Stimulated activated CD4-positive, alpha-beta T cell treated with anti-CD3 and anti-CD28 coated beads, TNF-alpha, amount 100 ng/mL, for 48 hours (primary cell): ENCODE measurements around the gene MBLAC1.

Experiments used
- DNase-seq, 3 donors: peaks; one replicate each; pipeline ENCODE4 v3.0.0-alpha.2; 2020; ENCODE audit warnings: low read depth in 3 of 3

The MBLAC1 gene

DNA sequence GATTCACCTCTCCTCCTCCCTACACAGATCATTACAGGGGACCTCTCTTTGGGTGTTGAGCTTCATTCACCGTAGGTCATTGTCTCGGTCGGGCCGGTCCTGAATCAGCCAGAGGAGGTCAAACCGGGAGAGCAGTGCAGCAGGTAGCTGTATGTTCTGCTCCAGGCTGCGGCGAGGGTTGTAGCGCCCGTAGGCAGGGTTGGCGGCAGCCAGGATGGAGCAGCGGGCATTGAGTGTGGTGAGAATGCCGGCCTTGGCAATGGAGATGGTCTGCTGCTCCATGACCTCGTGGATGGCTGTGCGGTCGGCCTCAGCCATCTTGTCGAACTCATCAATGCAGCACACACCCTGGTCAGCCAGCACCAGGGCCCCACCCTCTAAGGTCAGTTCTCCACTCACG lies 31.1 kb upstream of the MBLAC1 start:
- DNase-seq, result no peak

DNA sequence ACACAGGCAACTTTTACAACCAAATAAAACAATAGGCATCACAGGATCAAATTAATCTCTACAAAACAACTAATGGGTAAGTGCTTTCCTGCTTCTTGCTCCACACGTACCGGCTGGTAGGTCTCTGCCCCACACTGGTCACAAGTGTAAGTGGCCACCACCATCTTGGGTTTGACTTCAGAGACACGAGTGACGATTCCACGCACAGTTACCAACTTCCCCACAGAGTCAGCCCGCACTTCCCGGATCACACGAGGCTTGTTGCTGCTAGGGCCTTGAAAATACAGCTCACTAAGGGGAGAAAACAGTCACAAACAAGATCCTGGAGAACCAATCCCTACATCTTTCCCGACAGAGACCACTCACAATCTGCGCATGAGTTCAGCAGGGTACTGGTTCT lies 27.9 kb upstream of the MBLAC1 start:
- DNase-seq, result no peak

DNA sequence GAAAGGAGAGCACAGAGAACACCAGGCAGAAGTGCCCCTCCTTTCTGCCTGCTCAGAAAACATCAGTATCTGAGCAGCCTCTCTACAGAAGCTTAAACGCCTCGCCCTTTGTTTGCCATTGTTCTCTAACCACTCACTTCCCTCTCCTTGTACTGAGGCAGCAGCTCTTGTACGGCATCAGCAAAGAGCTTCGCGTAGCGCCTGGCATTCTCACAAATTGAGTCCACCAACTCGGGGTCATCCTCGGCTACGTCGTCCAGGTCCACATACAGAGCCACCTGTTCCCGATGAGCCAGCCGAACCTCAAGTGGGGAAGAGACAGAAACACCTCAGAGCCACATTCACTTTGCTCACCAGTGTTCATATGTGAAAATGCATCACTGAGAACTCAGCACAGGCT lies 27.3 kb upstream of the MBLAC1 start:
- no peak for DNase-seq

DNA sequence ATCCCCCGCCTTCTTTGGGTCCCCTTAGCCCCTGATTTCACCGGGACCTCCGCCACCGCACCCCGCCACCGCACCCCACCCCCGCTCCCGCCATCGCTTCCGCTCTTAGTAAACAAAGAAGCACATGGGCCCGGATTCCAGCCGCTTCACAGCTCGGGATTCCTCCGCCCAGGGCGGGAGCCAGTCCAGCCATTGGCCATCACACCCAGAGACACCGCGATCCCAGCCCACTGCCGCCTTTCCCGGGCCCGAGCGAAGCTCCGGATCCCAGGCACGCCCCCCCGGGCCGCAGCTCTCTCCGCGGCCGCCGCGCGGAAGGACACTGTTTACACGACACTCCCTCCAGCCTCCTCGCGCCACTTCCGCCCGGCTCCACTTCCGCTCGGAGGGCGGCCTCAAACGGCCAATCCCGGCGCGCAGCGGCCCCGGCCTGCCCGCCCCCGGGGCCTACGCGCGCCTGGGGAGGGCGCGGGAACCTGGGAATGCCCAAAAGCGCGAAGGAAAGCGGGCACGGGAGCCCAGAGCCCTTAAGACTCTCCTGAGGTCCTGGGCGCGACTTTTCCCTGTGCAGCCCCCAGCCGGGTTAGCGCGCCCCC lies 26.2 kb upstream of the MBLAC1 start:
- DNase-seq, result peak; percentile 75 to 83 (median 77)

DNA sequence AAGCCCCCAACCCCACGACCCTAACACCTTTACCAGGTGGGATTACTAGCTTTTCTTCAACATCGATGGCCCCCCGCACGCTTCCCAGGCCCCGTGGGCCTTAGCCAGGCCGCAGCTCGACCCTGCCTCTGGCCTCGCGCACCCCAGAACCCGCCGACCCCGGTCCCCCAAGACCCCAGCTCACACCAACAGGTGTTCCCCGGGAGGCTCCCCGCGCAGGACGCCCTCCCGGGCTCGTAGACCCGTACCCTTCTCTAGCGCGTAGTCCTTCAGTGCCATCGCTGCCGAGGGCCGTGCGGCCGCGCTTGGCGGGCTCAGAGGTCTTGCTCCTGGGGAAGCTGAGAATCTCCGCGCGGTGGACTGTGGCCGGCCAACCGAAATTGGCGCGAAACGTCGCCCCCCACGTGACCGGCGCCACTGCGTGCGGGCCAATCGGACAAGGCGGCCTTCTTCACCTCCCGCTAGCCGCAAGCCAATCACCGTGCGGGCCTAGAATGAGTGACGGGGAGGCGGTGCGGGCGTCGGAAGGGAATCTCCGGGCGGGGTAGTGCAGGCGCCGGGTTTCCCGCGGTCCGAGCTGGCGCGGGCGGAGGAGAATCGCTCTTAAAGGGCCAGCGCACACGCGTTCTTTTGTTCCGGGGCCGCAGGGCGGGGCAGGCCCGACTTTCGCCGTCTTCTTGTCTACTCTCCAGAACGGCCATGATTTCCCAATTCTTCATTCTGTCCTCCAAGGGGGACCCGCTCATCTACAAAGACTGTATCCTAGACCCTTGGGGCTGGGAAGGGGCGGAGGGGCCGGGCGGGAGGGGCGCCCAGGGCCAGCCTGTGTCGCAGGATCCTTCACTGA lies 25.5 kb upstream of the MBLAC1 start, which contains the start of the genes AP4M1 and MCM7:
Gene AP4M1, plus strand, starts transcription at position 628 of the 847 bp plus-strand sequence. Its CDS starts 72 bp downstream, at position 700.
Gene MCM7, minus strand, starts transcription at position 382 of the 847 bp plus-strand sequence. Its CDS starts 103 bp downstream, at position 279.
- peak; percentile 96 to 98 (median 97) for DNase-seq

DNA sequence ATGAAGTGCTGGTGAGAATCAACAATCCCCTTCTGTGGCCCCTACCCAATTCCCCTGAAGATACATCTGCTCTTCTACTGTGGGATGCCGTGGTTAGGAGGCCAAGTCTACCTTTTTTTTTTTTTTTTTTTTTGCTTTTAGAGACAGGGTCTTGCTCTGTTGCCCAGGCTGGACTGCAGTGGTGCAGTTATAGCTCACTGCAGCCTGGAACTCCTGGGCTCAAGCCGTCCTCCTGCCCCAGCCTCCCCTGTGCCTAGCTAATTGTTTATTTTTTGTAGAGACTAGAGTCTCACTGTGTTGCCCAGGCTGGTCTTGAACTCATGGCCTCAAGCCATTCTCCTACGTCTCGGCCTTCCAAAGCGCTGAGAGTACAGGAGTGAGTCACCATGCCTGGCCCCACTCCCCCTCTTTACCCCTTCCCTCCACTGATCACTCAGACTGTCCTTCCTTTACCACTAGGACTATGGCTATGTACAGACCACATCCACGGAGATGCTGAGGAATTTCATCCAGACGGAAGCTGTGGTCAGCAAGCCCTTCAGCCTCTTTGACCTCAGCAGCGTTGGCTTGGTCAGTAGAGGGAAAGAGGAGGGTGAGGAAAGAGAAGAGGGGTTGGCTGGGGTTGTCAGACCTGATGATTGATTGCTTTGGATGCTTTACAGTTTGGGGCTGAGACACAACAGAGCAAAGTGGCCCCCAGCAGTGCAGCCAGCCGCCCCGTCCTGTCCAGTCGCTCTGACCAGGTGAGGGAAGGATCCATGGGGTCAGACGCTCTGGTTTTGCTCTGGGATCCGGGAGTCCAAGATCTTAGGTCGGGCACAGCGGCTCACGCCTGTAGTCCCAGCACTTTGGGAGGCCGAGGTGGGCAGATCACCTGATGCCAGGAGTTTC lies 23.6 kb upstream of the MBLAC1 start:
- no peak for DNase-seq

DNA sequence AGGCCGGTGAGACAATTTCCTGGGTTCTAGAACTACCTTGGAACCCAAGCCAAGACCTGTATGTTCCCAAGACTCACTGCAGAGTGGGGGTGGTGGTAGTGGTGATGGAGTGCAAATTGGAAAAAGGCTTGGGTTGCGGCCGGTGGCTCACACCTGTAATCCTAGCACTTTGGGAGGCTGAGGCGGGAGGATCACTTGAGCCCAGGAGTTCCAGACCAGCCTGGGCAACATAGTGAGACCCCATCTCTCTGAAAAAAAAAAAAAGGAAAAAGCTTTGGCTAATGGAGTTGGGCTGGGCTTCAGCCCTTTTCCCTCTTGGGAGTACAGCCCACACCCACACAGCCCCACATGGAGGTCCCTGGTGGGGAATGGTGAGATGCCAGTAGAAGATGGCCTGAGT lies 21.2 kb upstream of the MBLAC1 start:
- DNase-seq, result no peak

DNA sequence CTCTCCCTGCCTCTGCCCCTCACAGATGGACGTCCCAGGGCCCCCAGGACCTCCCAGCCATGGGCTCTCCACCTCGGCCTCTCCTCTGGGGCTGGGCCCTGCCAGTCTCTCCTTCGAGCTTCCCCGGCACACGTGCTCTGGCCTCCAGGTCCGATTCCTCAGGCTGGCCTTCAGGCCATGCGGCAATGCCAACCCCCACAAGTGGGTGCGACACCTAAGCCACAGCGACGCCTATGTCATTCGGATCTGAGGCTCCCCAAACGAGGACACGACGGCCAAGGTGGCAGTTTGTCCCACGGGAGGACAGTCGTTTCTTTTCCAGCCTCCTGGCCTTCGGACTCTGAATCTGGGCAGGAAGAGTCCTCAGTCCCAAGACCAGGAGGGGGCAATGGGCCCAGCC lies 20.1 kb upstream of the MBLAC1 start:
- no peak for DNase-seq

DNA sequence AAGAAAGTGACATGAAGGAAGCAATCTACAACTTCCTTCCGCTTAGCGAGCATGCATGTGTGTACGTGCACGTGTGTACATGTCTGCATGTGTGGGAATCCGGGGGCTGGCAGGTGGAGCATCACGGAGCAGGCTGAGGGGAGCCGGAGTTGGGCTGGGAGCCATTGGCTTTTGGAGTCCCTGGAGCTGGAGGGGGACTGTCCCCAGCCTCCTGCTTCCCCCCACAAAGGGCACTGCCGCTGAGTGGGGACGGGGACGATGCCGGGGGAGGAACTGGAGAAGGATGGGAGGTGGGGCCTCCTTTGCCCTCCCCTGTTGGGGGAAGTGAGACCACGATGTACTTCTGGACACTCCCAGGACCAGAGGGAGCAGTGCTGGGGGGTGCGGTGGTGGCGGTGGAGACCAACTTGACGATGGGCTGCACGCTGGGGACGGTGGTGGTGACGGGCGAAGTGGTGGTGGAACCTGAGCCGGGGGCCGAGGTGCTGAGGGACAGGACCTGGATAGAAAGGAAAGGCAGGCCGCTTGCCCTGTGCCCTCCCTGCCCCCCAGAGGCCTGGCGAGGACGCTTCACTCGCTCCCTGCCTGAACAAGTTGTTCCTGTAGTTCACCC lies 19.5 kb upstream of the MBLAC1 start:
- no peak for DNase-seq

DNA sequence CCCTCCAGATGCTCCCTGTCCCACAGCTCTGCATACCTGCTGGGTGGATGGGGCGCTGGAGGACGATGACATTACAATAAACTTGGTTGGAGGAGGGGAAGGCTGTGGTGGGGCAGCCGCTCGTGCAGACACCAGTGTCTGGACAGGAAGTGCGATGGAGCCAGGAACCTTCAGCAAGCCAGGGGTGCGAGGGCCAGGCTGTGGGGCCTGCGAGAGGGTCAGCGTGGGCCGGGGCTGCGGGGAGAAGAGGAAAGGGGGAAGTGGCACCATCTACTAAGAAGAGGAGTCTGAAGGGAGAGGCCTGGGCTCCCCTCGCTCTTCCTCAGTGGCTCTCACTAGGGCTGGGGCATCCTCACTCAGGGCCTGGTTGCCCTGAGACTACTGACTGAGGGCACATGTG lies 18.9 kb upstream of the MBLAC1 start:
- DNase-seq, result no peak

DNA sequence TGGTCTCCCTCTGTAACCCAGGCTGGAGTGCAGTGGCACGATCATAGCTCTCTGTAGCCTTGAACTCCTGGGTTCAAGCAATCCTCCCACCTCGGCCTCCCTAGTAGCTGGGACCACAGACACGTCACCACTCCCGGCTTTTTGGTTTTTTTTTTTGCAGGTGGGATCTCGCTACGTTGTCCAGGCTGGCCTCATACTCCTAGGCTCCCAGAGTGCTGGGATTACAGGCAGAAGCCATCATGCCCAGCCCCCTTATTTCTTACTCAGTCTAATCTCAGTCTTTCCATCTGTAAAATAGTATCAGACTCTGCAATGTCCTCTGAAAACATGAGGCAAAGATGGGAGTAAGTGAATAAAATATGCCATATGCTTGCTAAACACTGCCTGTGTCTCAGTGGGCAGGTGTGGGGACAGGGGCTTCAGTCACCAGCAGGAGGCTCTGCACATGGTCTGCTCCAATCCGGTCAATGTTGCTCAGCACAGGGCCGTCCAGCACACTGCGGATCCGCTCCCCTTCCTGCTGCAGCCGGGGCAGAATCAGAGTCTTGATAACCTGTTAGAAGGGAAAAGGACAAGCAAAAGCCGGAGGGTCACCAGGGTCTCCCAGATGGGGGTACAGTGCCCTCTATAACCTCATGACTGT lies 17.1 kb upstream of the MBLAC1 start:
- DNase-seq, result no peak

DNA sequence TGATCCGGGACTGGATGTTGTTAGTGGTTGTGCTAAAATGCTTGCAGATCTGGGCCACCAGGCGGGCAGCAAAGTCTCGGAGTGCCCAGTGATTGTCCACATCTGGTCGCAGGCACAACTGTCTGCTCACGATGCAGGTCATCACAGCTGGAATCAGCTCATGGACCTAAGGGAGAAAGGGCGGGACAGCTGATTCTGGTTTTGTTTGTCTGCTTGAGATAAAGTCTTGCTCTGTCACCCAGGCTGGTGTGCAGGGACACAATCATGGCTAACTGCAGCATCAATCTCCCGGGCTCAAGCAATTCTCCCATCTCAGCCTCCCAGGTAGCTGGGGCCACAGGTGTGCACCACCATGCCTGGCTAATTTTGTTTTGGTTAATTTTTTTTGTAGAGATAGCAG lies 15.6 kb upstream of the MBLAC1 start:
- no peak for DNase-seq

DNA sequence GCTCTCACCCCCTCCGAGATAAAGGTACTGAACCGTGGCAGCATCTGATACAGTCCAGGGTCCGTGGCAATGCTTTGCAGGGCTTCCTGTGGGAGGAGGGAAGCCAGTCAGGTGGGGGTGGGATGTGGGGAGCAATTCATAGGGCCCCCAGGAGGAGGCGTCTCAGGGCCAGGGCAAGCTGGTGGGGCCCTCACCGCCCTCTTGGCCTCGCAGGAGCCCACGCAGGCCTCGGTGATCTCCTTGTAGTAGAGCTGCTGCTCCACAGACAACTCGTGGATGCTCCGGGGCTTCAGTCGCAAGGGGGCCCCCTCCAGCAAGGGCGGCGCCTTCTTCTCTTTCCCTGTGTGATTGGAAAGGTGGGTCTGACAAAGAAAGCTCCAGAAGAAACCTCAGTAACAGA lies 14.9 kb upstream of the MBLAC1 start:
- DNase-seq, result no peak

DNA sequence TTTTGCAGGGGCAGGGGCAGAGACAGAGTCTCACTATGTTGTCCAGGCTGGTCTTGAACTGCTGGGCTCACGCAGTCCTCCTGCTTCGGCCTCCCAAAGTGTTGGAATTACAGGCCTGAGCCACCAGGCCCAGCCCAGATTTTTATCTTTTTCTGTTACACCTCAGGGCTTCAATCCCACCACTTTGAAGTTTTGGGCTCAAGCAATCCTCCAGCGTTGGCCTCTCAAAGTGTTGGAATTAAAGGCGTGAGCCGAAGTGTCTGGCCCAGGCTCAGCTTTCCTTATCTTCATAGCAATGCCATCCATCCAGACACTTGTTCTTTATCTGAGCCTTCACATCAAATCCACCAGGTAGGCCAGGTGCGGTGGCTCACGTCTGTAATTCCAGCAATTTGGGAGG lies 11.7 kb upstream of the MBLAC1 start:
- no peak for DNase-seq

DNA sequence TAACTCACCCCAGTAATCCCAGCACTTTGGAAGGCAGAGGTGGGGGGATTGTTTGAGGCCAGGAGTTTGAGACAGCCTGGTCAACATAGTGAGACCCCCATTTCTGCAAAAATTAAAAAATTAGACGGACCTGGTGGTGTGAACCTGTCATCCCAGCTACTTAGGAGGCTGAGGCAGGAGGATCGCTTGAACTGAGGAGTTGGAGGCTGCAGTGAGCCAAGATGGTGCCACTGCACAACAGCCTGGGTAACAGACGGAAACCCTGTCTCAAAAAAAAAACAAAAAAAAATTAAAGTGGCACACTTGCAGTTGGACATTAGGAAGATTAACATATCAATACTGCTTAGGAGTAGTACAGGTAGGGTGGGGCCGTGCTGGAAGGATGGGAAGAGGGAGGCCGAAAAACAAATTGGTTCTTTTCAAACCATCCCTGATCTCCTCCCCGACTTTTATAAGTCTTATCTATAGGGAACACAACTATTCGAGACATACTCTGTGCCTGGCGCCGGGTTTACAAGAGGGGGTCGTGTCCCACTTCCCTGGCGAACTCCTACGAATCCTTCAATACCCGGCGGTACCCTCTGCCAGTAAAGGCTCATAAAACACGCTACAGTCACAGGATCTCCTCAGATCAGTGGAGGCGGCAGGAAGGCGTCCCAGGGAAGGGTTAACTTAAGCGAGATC lies 8.2 kb upstream of the MBLAC1 start:
- DNase-seq, result no peak

DNA sequence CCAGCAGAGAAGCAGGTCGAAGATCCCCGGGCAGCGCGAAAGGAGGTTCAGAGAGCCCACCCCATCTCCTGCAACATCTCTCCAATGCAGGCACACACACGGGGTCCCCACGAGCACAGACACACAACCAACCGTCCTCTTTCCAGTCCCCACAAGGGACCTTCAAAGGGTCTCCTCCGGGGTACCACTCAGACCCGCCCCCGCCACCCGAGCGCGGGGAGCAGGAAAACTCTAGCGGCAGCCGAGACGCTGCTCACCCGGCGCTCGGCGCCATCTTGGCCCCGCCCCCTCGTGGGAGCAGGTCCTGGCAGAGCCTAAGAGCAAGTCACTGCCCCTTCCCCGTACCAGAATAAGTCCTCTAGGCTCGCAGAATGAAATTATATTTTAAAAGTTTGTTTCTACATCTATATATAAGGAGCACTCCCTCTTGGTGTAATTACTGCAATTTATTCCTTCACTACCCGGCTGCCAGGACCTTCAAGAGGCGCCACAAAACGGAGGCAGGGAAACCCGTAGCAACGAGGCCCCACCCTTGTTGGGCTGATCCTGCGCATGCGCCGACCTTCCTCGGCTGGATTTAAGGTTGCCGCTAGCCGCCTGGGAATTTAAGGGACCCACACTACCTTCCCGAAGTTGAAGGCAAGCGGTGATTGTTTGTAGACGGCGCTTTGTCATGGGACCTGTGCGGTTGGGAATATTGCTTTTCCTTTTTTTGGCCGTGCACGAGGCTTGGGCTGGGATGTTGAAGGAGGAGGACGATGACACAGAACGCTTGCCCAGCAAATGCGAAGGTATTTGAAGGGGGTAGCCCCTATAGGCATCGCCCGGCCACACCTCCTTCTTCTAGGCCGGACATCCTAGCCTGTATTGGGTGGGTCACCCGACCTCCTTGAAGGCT lies 7.4 kb upstream of the MBLAC1 start, which contains the start of the genes CNPY4 and TAF6:
Gene CNPY4, plus strand, starts transcription at position 563 of the 898 bp plus-strand sequence. Its CDS starts 111 bp downstream, at position 674.
Gene TAF6, minus strand, starts transcription at position 287 of the 898 bp plus-strand sequence. CDS start 5,149 bp downstream, outside the sequence.
- DNase-seq, result peak; percentile 89 to 91 (median 90)

DNA sequence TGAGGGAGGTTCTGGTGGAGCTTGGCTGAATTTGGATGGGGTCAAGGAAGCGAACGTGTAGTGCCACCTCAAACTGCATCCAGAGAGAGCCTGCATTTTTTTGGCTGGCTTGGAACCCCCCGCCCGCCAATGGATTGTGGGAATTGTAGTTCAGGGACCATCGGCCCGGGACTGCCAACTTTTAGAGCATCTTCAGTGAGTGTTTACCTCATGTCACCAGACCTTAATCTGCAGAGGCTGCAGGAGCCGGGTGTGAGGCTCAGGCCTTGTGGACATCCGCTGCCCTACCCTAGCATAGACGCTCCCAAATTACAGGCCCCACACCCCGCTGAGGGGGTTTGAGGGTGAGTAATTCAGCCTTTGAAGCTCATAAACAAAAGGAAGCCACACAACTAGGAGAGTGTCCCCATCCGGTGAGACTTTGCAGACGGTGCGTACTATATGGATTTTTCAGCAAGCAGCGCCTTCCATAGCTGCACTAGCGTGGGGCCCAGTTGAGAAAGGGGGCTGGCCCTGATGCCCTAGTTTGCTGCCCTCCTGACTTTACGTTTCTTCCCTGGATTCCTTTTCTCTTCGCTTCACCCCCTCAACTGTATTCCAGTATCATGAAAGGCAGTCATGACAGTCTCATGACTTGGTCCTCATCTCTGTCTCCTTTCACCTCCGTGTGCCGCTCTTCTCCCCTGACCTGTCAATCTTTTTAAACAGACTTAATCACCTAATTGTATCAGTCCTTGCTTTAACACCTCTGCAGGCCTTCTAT lies 6.6 kb upstream of the MBLAC1 start:
- DNase-seq, result peak in 2 of 3 donors; percentile 56 to 60

DNA sequence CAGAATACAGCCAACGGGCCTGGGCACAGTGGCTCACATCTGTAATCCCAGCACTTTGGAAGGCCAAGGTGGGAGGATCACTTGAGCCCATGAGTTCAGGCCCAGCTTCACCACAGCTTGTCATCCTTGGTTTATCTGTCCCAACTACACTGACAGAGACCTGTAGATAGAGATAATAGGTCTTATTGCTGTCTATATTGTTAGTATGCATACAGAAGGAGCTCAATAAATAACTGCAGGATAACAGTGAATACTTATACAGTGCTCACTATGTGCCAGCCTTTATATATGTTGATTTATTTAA lies 6.1 kb upstream of the MBLAC1 start:
- DNase-seq, result no peak

DNA sequence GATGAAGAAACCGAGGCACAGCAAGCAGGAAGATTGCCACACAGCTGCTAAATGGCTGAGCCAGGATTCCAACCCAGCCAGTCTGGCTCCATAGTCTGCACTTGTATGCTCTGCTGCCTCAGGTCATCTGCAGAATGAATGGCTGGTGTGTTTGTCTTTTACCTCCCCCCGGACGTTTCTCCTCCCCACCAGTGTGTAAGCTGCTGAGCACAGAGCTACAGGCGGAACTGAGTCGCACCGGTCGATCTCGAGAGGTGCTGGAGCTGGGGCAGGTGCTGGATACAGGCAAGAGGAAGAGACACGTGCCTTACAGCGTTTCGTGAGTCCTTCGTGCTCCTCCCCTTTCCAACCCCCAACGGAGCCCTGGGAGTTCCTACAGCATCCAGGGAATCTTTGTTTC lies 4.7 kb upstream of the MBLAC1 start:
- DNase-seq, result no peak
